H1 (cell line): Measurements from ENCODE around the gene NBDY. TPM values are rescaled to one million over a fixed set of nuclear protein-coding genes. Genes with fewer than 3 reads are reported as not detected.

ENCODE experiments used
- CTCF ChIA-PET: fragments of 300-600 bp; sonication (Branson Sonifier 250); formaldehyde crosslinking; loops from one replicate; lab custom pipeline; 2021; ENCODE audit not compliant: partially characterized antibody; lab: Charles Lee
- POLR2A ChIA-PET: fragments of 300-600 bp; sonication (Branson Sonifier 250); formaldehyde crosslinking; loops from one replicate; lab custom pipeline; 2021; ENCODE audit warnings: inconsistent platforms; ENCODE audit not compliant: partially characterized antibody; lab: Charles Lee
- DNase-seq, 2 experiments: peaks; one replicate each; pipeline versions ENCODE4 v3.0.0 to v3.0.0-alpha.2; 2010 to 2022; ENCODE audit warnings: low spot score in 2 of 2, low read depth in 1 of 2, mixed read lengths in 1 of 2
- FAIRE-seq: peaks from 2 replicates; lab custom pipeline; 2011; peaks lifted over from hg19 to GRCh38; lab: Jason Lieb, UNC
- H2AFZ ChIP-seq: 2 replicates; pipeline ENCODE4 v1.8.1; 2012; ENCODE audit warnings: low read length, inconsistent platforms
- H2AK5ac ChIP-seq: 2 replicates; pipeline ENCODE4 v1.6.1; 2013; ENCODE audit warnings: low read depth, low read length
- H2BK120ac ChIP-seq: replicated peaks from 2 replicates; pipeline ENCODE3; 2013; ENCODE audit warnings: low read depth, low read length, inconsistent platforms
- H2BK12ac ChIP-seq: 2 replicates; pipeline ENCODE4 v1.6.1; 2013; ENCODE audit warnings: low read depth, low read length
- H2BK15ac ChIP-seq: 2 replicates; pipeline ENCODE4 v1.6.1; 2013; ENCODE audit warnings: low read length
- H2BK20ac ChIP-seq: 2 replicates; pipeline ENCODE4 v1.6.1; 2013; ENCODE audit warnings: low read length
- H2BK5ac ChIP-seq: 2 replicates; pipeline ENCODE4 v1.6.1; 2013; ENCODE audit warnings: low read depth, low read length
- H3K14ac ChIP-seq: 2 replicates; pipeline ENCODE4 v1.6.1; 2013; ENCODE audit warnings: inconsistent platforms; ENCODE audit not compliant: insufficient read length
- H3K18ac ChIP-seq: 2 replicates; pipeline ENCODE4 v1.6.1; 2013; ENCODE audit warnings: low read length; ENCODE audit errors: extremely low read depth
- H3K23ac ChIP-seq: 2 replicates; pipeline ENCODE4 v1.6.1; 2013; ENCODE audit warnings: inconsistent platforms; ENCODE audit not compliant: insufficient read length
- H3K23me2 ChIP-seq: 2 replicates; pipeline ENCODE4 v1.6.1; 2013; ENCODE audit warnings: low read depth, low read length
- H3K27ac ChIP-seq: 2 replicates; pipeline ENCODE4 v1.6.1; 2011; ENCODE audit warnings: low read depth, low read length, inconsistent platforms
- H3K27me3 ChIP-seq, 4 experiments: replicated peaks in 1 of 4; 1 replicate in 1 of 4; 2 replicates in 3 of 4; pipeline versions ENCODE4 v1.6.1 to v1.8.1; 2011 to 2013; ENCODE audit warnings: low read length in 3 of 4, mild to moderate bottlenecking in 3 of 4, inconsistent platforms in 2 of 4, mixed read lengths in 2 of 4, moderate library complexity in 1 of 4; ENCODE audit not compliant: control insufficient read depth in 3 of 4, insufficient read depth in 3 of 4; ENCODE audit errors: extremely low read depth in 1 of 4
- H3K36me3 ChIP-seq, 4 experiments: 2 replicates each; pipeline versions ENCODE4 v1.6.1 to v1.8.1; 2011 to 2013; ENCODE audit warnings: mild to moderate bottlenecking in 4 of 4, low read length in 3 of 4, moderate library complexity in 2 of 4, control low read depth in 1 of 4, inconsistent platforms in 1 of 4; ENCODE audit not compliant: insufficient read depth in 4 of 4, control insufficient read depth in 2 of 4
- H3K4ac ChIP-seq: replicated peaks from 2 replicates; pipeline ENCODE3; 2013; ENCODE audit warnings: low read length, low read depth, mixed read lengths, inconsistent platforms; ENCODE audit not compliant: insufficient read length
- H3K4me1 ChIP-seq, 4 experiments: replicated peaks in 1 of 4; 1 replicate in 1 of 4; 2 replicates in 3 of 4; pipeline versions ENCODE4 v1.6.1 to v1.8.1; 2011 to 2013; ENCODE audit warnings: low read length in 3 of 4, inconsistent platforms in 2 of 4, mixed read lengths in 1 of 4; ENCODE audit not compliant: insufficient read depth in 4 of 4, control insufficient read depth in 3 of 4
- H3K4me2 ChIP-seq, 2 experiments: 2 replicates each; pipeline versions ENCODE4 v1.6.1 to v1.8.1; 2011 to 2013; ENCODE audit warnings: low read depth in 2 of 2, low read length in 2 of 2, control low read depth in 1 of 2, inconsistent platforms in 1 of 2, mild to moderate bottlenecking in 1 of 2; ENCODE audit not compliant: insufficient read depth in 1 of 2
- H3K4me3 ChIP-seq, 4 experiments: fragments of 200-600, 300-600 bp in 1 of 4; sonication (generic), shearing (Covaris generic), sonication (Bioruptor Twin) in 1 of 4; 2 replicates each; pipeline versions ENCODE4 v1.5.1 to v1.8.1; 2011 to 2016; ENCODE audit warnings: low read length in 4 of 4, low read depth in 3 of 4, control low read depth in 2 of 4, inconsistent platforms in 2 of 4, mild to moderate bottlenecking in 2 of 4, mixed read lengths in 1 of 4, moderate library complexity in 1 of 4; ENCODE audit not compliant: insufficient read depth in 2 of 4; ENCODE audit errors: extremely low read depth in 1 of 4
- H3K56ac ChIP-seq: replicated peaks from 2 replicates; pipeline ENCODE3; 2013; ENCODE audit warnings: low read depth, mild to moderate bottlenecking, mixed read lengths, low read length, inconsistent platforms; ENCODE audit not compliant: insufficient read length
- H3K79me1 ChIP-seq: 2 replicates; pipeline ENCODE4 v1.6.1; 2013; ENCODE audit warnings: low read depth, low read length, control low read depth
- H3K79me2 ChIP-seq, 2 experiments: 2 replicates each; pipeline versions ENCODE4 v1.6.1 to v1.8.1; 2012 to 2013; ENCODE audit warnings: low read length in 2 of 2, mild to moderate bottlenecking in 2 of 2, inconsistent platforms in 1 of 2; ENCODE audit not compliant: insufficient read depth in 2 of 2, control insufficient read depth in 1 of 2
- H3K9ac ChIP-seq, 4 experiments: replicated peaks in 1 of 4; 1 replicate in 1 of 4; 2 replicates in 3 of 4; pipeline versions ENCODE4 v1.6.1 to v1.8.1; 2011 to 2013; ENCODE audit warnings: low read depth in 3 of 4, low read length in 3 of 4, control low read depth in 2 of 4, mild to moderate bottlenecking in 2 of 4, moderate library complexity in 2 of 4, inconsistent platforms in 1 of 4; ENCODE audit errors: extremely low read depth in 1 of 4
- H3K9me3 ChIP-seq, 2 experiments: 2 replicates each; pipeline versions ENCODE4 v1.6.1 to v1.8.1; 2012 to 2013; ENCODE audit warnings: mild to moderate bottlenecking in 2 of 2, moderate library complexity in 2 of 2, control low read depth in 1 of 2, inconsistent platforms in 1 of 2, low read depth in 1 of 2, low read length in 1 of 2, mixed read lengths in 1 of 2; ENCODE audit not compliant: insufficient read depth in 2 of 2
- H4K20me1 ChIP-seq, 2 experiments: replicated peaks in 1 of 2; 2 replicates each; pipeline versions ENCODE3 to v1.8.1; 2011 to 2013; ENCODE audit warnings: inconsistent platforms in 2 of 2, low read length in 2 of 2, mild to moderate bottlenecking in 1 of 2; ENCODE audit not compliant: insufficient read depth in 2 of 2, control insufficient read depth in 1 of 2
- H4K5ac ChIP-seq: 2 replicates; pipeline ENCODE4 v1.6.1; 2013; ENCODE audit warnings: low read length, low read depth, mixed read lengths, inconsistent platforms; ENCODE audit not compliant: insufficient read length
- H4K8ac ChIP-seq: 2 replicates; pipeline ENCODE4 v1.8.0; 2013; ENCODE audit warnings: mild to moderate bottlenecking, moderate library complexity, low read length, inconsistent platforms; ENCODE audit not compliant: insufficient read depth; ENCODE audit errors: extremely low read depth
- H4K91ac ChIP-seq: replicated peaks from 2 replicates; pipeline ENCODE3; 2013; ENCODE audit warnings: low read length, mixed read lengths, inconsistent platforms; ENCODE audit not compliant: insufficient read length
- CEBPB ChIP-seq: IDR thresholded peaks from 2 replicates; pipeline ENCODE4 v1.6.1; 2012; ENCODE audit warnings: low read depth, low read length
- KDM1A ChIP-seq: fragments of 200-600, 300-600 bp; sonication (generic); IDR thresholded peaks from 2 replicates; pipeline ENCODE4 v1.7.1; 2016; ENCODE audit warnings: mild to moderate bottlenecking, low read length, borderline replicate concordance
- POLR2AphosphoS5 ChIP-seq: IDR thresholded peaks from 2 replicates; pipeline ENCODE4 v1.6.1; 2011; ENCODE audit warnings: low read depth, low read length
- SIRT6 ChIP-seq: IDR thresholded peaks from one replicate; pipeline ENCODE4 v1.7.1; 2012; ENCODE audit warnings: low read length, inconsistent platforms
- SUZ12 ChIP-seq: fragments of 200-600 bp; sonication (generic); IDR thresholded peaks from 2 replicates; pipeline ENCODE4 v1.6.1; 2012; ENCODE audit warnings: mild to moderate bottlenecking, inconsistent platforms, low read length, moderate library complexity, mixed read lengths
- TEAD4 ChIP-seq: IDR thresholded peaks from 2 replicates; pipeline ENCODE4 v1.6.1; 2012; ENCODE audit warnings: low read depth, low read length, inconsistent platforms, mixed read lengths
- WGBS, 2 experiments: shearing (Covaris generic) in 1 of 2; methylation state at CpG; one replicate each; pipeline versions ENCODE4 v1.1.6 to v1.1.7; 2013 to 2015; ENCODE audit warnings: low lambda C conversion rate in 2 of 2, mixed read lengths in 2 of 2, inconsistent platforms in 1 of 2, low coverage in 1 of 2, missing lambda C conversion rate in 1 of 2; ENCODE audit not compliant: insufficient replicate concordance in 2 of 2, insufficient coverage in 1 of 2, insufficient read length in 1 of 2; ENCODE audit errors: extremely low coverage in 1 of 2, missing lambda C conversion rate in 1 of 2; 5-methylcytosine and 5-hydroxymethylcytosine counted together
- polyA plus RNA-seq, 7 experiments: library from polyadenylated mRNA; depleted of rRNA in 3 of 7; stranded (reverse) in 5 of 7; unstranded in 2 of 7; fragments of >200 nt in 5 of 7; fragments of 200-250 nt in 2 of 7; gene quantifications; 1 replicate in 5 of 7; 2 replicates in 1 of 7; 4 replicates in 1 of 7; pipeline versions ENCODE4 v1.2.1 to v1.2.3, GENCODE V29; 2011 to 2013; ENCODE audit warnings: missing spikeins in 2 of 7, mixed read lengths in 2 of 7
- total RNA-seq: library from RNA; stranded (reverse); fragmentation: NEBNext Ultra II Directional; extraction: Animal tissue kit (Norgen Biotek cat#: 25700); gene quantifications from 2 replicates; pipeline ENCODE4 v1.2.1, GENCODE V29; 2021

Gene NBDY
- total and polyA plus RNA-seq, 2 of the 8 experiments (the other 6 are each of a cell fraction or from before 2014, with no cell fraction given), result 42.3 to 57.8 TPM

DNA sequence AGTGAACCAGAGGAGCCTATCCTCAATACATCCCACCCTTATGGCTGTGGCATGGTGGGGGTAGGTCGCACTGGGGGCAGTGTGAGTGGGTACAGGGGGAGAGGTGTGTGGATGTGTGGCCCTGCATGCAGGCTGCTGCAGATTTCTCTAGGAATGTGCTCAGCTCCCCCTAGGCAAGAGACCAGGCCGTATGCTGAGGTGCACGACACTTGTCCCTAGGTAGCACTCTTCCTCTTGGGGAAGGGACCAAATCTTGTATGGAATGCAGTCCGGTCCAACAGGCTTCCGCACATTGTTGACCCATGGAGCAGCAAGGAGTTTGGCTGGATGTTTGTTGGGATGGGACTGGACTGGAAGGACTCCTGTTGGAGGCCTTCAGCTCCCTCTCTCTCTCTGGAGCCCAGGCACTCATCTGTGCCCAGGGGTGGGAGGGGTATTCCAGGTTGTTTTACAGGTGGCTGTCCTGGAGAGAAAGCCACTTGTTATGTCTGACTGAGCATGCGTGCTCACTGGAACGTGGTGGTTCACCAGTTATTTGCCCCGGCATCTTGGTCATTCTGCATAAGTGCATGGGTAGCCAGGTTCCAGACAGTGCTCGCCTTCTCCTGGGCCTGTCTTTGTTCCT lies 55.1 kb downstream of the NBDY start:
- H3K36me3 ChIP-seq, result peaks cover 0 to 7% (median 3%) of the 10 kb centered on the region in 4 experiments; a peak in 4 of 8 replicates
- POLR2A ChIA-PET, result no interaction called here
- H2BK12ac ChIP-seq, result no peak overlapping the region
- H4K8ac ChIP-seq, result no peak overlapping the region; the same call in 1 of the 2 replicates
- no peak overlapping the region for H2BK20ac ChIP-seq
- 92% methylated on average over 4 of the region's 9 CpGs; no CpG with 5 or more reads in 1 of the 2 experiments for WGBS, 2 experiments
- no peak overlapping the region for H3K18ac ChIP-seq
- H3K23me2 ChIP-seq, result no peaks in the 10 kb centered on the region
- no peaks in the 10 kb centered on the region; the same call in 1 of the 2 replicates for H3K79me1 ChIP-seq
- H3K14ac ChIP-seq, result no peak overlapping the region
- no peaks in the 10 kb centered on the region for H3K9me3 ChIP-seq
- no peaks in the 10 kb centered on the region for H3K79me2 ChIP-seq
- H4K91ac ChIP-seq, result no peak overlapping the region
- H3K4ac ChIP-seq, result no peak overlapping the region
- no peak overlapping the region for H3K27ac ChIP-seq
- no peak for FAIRE-seq
- no peak for DNase-seq
- no peak overlapping the region for H3K9ac ChIP-seq
- peaks cover 0 to 1% of the 10 kb centered on the region in 2 experiments for H4K20me1 ChIP-seq
- H4K5ac ChIP-seq, result no peak overlapping the region
- no peak overlapping the region for H3K56ac ChIP-seq
- H2BK120ac ChIP-seq, result no peak overlapping the region
- no peak overlapping the region for H2AK5ac ChIP-seq
- H3K4me3 ChIP-seq, result no peak overlapping the region
- no peak overlapping the region for H2AFZ ChIP-seq
- H2BK5ac ChIP-seq, result no peak overlapping the region
- H3K23ac ChIP-seq, result no peak overlapping the region
- H2BK15ac ChIP-seq, result no peak overlapping the region
- H3K27me3 ChIP-seq, result no peaks in the 10 kb centered on the region
- H3K4me1 ChIP-seq, result no peaks in the 10 kb centered on the region
- CTCF ChIA-PET, result no interaction called here
- no peak overlapping the region for H3K4me2 ChIP-seq
- no peak for TF ChIP-seq SUZ12
- TF ChIP-seq CEBPB, result no peak
- no peak for TF ChIP-seq SIRT6
- no peak for TF ChIP-seq TEAD4
- no peak for TF ChIP-seq KDM1A
- TF ChIP-seq POLR2AphosphoS5, result no peak
